PFSK-1 (cell line): ENCODE data around the gene NOVA1.

Source experiments
- FOXP2 ChIP-seq: optimal IDR thresholded peaks from 2 replicates; pipeline ENCODE3; 2011; ENCODE audit warnings: borderline replicate concordance, control low read depth, inconsistent platforms; ENCODE audit not compliant: insufficient read depth; ENCODE audit errors: extremely low read length, extremely low read depth
- POLR2AphosphoS5 ChIP-seq: IDR thresholded peaks from 2 replicates; pipeline ENCODE4 v1.6.1; 2012; ENCODE audit warnings: low read depth, mild to moderate bottlenecking, control low read depth, low read length, moderate library complexity
- REST ChIP-seq, 2 experiments: IDR thresholded peaks; 2 replicates each; pipeline versions ENCODE4 v1.6.1 to v1.8.0; 2011 to 2012; ENCODE audit warnings: low read depth in 2 of 2, low read length in 2 of 2, control low read depth in 1 of 2, inconsistent platforms in 1 of 2, mild to moderate bottlenecking in 1 of 2, moderate library complexity in 1 of 2; ENCODE audit not compliant: insufficient read depth in 1 of 2
- SIN3A ChIP-seq: IDR thresholded peaks from 2 replicates; pipeline ENCODE4 v1.6.1; 2012; ENCODE audit warnings: mild to moderate bottlenecking, low read length, moderate library complexity, borderline replicate concordance; ENCODE audit not compliant: insufficient read depth
- TAF1 ChIP-seq: IDR thresholded peaks from 2 replicates; pipeline ENCODE4 v1.6.1; 2012; ENCODE audit warnings: low read length, control low read depth, borderline replicate concordance; ENCODE audit not compliant: insufficient read depth

DNA sequence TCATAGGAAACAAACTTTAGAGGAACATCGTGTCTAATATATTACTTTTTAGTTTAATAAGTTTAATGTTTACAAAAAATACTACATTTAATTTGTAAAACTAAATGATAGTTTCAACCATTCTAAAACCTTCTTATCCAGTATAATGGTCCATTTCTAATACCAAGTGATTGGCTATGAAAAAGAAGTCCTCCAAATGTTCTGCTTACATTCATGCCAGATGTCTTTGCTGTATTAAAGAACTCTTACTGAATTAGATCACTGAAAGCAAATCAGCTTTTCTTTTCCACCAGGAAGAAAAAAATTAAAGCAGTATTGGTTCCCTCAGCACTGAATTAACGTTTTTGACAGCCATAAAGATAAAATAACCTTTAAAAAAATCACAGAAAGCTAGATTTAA is 3.7 kb downstream of the NOVA1 start:
- no peak for TF ChIP-seq TAF1
- TF ChIP-seq POLR2AphosphoS5: no peak
- TF ChIP-seq REST (IDR thresholded peaks at IDR 0.05; ENCODE audit: insufficient read depth in 1 of 2, low read depth in 2 of 2, low read length in 2 of 2): no peak
- TF ChIP-seq SIN3A: no peak
- TF ChIP-seq FOXP2: no peak
